Measurements from ENCODE around the gene SPOCK1.

SPOCK1 gene

GRCh38 chr5:137491121-137491520, 8.0 kb downstream of the SPOCK1 start:
- DNase-seq, result no peak

- no peak for DNase-seq
Measured at GRCh38 chr5:137490591-137490990, 8.5 kb downstream of the SPOCK1 start.

- no peak for DNase-seq
Measured at GRCh38 chr5:137488974-137489373, 10.2 kb downstream of the SPOCK1 start.

DNA sequence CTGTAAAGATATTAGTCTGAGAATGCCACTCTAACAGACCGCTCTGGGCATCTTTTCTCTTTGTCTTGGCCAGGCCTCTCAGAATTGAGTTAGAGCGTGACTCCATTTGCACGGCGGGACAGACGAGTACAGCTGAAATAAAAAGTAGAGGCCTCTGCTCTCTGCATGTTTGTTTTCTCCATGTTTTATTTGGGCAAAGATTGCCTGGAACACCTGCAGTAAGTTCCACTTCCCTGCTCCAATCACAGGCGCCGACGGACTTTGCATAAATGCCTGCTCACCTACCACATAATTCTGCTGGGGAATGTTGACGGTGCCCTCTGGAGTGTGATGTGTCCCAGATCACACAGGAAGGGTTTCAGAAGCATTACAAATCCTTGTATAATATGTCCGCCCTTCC, 10.6 kb downstream of the SPOCK1 start:
- DNase-seq, result no peak

DNA sequence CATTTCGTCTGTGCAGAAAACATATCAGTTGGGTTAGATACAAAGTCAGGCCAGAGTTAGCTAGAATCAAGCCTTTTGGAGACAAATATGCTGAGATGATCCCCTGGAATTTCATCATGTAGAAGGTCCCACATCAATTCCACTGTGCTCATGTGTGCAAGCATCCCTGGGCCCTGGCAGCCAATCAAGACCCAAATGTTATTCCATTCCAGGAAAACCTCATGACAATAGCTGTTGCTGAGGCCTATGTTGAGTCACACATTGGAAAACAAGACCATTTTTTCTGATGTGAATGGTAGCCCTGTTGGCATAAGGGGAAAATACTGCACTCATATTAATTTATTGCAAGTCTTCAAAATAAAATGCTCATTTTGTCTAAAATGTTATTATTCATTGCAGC, 11.5 kb downstream of the SPOCK1 start:
- DNase-seq, result no peak

DNA sequence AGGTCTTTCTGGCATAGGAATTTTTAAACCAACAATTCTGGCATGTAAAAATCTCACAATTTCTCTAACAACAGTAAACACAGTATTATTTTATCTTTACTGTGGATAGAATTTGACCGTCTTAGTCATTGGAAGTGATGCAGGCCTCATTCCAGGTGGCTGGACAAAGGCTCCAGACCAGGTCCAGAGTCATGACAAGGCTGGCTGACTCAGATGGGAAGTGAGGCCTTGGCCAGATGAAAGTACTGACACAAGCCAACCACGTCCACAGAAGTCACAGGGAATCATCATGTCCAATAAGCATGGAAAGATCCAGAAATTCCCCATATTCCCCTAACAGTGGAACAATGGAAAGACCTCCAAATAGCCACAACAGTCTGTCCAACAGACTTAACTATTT, 12.4 kb downstream of the SPOCK1 start:
- DNase-seq, result no peak

- DNase-seq, result peak; percentile 12 to 33
Measured at GRCh38 chr5:137481596-137481995, 17.5 kb downstream of the SPOCK1 start.

DNA sequence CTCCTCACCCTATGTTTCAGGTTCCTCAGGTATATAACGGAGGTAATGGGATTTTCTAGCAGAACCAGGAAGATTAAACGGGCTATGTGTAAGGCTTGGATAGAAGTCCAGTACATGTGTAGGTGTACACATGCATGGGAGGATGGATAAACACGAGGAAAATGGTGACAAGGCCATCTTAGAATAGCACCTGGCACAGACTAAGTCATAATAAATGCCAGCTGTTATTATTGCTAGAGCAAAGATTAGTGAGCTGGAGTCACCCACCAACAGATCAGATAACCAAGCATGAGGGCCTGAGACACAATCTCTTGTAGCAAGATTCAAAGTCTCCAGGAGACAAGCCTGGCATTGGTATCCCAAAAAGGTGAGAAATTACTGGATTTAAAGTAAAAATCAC, 21.1 kb downstream of the SPOCK1 start:
- DNase-seq, result no peak

DNA sequence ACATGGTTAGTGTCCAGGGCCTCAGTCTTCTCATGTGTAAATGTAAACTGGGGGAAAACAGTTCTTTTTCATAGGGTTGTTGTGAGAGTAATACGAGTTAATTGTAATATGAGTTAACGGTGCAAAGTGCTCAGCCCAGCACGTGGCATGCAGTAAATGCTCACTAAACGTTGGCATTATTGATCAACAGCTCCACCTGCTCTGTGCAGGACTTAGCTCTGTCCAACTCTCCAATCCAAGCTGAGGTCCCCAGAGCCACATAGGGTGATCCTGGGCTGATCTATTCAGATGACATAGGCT, 28.3 kb downstream of the SPOCK1 start:
- no peak for DNase-seq

DNA sequence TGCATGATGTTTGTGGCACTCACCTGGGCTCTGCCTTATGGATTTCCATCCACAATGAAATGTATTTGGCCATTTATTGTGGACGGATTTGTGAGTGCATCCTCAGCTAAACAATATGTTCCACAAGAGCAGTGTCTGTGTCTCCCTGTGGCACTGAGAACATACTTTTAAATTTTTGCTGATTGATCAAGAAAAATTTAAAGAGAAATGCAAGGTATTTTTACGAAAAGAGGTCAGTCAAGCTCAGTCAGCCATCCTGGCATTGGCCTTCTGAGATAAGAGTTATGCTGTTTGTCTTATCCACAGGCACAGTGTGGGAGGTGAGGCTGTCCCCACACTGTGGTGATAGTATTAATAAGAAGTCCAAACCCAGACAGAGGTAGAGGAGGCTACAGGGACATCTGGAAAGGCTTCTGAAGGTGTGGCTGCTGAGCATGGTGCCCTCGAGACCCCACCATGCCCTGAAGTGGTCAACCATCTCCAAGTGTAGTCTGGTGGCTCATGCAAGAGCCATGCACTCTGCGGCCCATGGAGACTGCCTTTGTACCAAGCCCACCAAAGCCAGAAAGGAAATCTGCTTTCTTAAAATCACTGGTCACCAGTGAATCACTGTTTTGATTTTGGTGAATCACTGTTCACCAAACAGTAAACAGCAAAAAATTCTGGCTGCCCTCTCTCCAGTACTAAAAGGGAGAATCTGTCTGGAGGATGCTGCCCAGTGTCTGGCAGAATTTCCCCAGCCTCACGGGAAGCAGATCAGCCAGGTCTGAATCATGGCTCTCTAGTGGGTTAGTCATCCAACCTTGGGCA, 28.8 kb downstream of the SPOCK1 start:
- DNase-seq, result no peak

DNA sequence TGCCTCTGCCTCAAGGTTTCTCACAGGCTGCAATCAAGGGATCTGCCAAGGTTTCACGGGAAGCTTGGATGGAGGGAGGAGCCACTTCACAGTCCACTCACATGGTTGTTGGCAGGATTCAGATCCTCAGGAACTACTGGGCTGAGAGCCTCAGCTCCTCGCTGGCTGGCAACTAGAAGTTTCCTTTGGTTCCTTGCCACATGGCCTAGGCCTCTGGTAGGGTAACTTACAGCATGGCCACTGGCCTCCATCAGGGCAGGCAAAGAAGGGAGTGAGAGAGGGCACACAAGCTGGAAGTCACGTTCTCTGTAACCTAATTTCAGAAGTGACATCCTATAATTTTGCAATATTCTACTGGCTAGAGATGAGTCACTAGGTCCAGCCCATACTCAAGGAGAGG, 32.2 kb downstream of the SPOCK1 start:
- no peak for DNase-seq

GRCh38 chr5:137465930-137466329, 33.2 kb downstream of the SPOCK1 start:
- no peak for DNase-seq

DNA sequence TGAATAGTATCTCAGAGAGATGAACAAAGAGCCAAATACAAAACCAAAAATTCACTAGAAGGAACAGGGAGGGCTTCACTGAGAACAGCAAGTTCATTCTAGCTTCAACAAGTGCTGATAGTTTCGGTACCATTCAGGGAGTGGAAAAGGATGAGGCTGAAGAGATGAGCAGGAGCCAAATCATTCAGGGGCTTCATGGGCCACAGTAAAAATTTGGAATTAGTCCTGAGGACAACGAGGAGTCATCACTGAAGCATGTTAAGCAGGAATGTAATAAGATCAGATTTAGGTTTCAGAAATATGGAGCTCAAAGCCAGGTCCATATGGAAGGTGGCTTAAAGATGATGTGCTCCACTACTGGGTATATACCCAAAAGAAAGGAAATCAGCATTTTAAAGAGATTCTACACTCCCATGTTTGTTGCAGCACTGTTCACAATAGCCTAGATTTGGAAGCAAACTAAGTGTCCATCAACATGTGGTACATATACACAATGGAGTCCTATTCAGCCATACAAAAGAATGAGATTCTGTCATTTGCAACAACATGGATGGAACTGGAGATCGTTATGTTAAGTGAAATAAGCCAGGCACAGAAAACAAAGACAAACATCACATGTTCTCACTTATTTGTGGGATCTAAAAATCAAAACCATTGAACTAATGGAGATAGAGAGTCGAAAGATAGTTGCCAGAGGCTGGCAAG, 36.2 kb downstream of the SPOCK1 start:
- DNase-seq, result no peak

- no peak for DNase-seq
Measured at GRCh38 chr5:137462265-137462590, 36.9 kb downstream of the SPOCK1 start.

DNA sequence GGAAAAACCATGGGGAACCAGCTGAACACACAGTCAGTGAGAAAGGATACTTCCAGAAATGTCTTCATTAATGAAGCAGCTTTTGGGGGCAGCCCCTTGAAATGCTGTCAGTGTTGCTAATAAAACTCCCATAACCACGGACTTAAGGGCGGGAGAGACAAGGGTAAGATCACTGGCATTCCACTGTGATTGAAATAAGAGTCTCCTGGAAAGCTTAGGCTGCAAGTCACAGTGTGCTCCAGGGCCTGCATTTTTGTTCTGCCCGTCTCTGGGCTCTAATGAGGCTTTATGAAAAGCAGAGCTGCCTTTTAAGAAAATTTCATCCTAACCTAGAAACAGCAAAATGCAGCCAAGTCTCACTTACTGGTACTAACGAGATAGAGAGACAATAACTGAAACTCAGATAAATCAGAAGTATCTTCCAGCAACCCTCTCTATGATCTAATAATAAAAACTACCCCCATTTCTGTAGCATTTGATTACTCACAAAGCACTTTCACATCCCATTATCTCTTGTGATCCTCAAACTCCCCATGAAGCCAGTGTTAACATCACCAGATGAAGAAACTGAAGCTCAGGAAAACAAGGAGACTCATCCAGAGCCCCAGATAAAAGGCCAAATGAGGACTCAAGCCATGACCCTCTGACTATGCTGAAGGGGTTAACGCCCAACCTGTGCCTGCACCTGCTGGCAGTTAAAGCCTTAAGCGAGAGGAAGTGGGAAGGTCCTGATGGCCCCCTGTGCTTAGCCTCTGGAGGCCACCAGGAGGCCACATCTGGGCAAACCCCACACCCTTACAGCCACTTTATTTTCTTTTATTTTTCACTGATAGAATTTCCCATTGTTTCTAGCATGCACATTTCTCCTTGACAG, 37.5 kb downstream of the SPOCK1 start:
- peak; percentile 34 to 37 for DNase-seq

DNA sequence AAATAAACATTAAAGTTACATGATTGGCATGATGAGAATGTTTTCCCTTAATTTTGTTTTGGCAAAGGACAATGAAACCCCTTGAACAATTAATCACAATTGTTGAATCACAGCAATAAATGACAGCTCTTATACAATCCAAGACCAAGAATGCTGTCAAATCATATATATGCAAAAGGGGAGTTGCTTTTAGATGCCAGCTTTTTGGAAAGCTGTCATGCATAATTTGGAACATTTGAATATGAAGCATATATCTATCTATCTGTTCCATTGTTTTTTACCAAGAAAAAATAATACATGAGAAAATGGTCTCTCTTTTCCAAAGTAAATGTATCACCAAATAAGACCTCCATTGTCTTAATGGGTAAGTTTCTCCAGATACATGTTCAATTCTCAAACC, 44.5 kb downstream of the SPOCK1 start:
- DNase-seq, result no peak

DNA sequence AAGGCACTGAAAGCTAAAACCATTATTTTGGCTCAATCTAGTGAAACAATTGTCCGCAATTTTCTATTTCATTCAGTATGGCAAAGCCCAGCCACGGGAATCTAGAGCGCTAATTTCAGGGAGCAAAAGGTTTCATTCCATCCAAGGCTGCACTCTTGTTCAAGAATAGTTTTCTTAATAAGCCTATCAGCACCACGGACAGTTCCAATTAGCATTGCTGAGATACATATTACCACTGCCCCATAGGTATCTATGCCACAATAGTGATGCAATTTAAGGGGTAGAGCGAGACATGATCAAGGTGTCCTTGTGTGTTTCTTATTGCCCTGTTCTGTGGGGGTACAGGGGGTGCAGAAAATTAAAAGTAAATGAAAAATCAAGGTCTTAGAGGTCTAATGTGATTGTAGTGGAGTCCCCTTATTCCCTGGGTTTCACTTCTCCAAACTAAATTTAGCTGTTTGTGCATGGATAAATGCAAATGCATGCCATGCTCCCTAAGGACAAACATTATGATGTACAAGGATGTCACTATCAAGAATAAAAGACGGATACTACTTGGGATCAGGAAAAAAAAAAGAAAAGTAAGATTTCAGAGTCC, 45.5 kb downstream of the SPOCK1 start:
- DNase-seq, result no peak

DNA sequence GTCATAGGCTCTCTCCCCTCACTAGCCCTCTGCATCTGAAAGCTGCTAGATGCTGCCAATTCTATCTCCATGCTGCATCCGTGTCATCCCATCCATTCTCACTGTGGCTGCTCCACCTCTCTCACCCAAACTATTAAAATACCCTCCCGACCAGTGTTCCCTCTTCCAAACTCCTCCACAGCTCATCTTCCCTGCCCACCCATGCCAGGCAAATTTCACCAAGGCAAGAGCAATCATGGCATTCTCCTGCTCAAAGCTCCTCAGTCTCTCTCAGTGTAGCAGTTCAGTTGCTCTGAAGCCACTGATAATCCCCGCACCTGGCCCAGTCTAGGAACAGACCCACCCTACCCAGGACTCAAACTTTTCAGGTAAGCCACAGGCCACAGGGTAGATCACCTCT, 48.4 kb downstream of the SPOCK1 start:
- DNase-seq, result no peak

DNA sequence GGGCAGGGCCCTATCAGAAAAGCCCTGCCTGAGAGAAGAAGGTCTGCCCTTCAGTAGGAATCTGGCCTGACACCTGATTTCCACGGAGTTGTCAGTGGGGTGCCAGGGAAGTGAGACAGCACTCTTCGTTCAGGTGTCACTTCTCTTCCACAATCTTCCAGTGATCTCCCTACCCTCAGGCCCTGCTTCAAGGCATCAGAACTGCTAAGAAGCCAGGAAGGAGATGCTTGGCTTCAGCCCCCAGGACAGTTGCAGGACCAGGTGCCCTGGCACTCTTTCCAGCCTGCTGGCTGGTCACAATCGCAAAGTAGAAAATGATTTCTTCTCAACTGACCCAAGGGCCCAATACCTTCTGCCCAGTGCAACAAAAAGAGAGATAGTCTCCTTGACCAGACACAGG, 50.3 kb downstream of the SPOCK1 start:
- no peak for DNase-seq

DNA sequence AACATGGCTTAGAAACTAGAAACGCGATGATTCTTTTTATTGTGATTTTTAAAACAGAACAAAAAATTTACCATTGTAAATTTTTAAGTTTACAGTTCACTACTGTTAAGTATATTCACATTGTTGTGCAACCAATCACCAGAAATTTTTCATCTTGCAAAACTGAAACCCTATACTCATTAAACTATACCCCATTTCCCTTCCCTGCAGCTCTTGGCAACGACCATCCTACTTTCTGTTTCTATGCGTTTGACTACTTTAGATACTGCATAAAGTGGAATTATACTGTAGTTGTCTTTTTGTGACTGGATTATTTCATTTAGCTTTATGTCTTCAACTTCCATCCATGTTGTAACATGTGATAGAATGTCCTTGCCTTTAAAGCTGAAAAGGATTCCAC, 52.5 kb downstream of the SPOCK1 start:
- DNase-seq, result no peak

DNA sequence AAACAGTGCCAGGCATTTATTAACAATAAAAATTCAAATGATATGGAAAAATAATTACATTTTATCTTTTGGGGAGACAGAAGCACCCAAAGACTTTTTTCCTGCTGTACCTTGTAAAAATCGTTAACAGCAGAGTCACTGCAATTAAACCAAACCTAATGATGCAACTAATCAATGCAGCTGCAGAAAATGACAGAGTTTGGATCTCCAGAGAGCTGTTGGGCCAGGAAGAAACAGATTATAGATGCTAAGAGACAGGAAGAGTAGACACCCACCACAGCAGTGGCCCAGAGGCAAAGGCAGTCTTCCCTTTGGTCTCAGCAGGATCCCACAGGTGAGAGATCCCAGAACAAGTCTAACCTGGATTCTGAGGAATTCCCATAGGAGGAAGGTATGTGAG, 53.0 kb downstream of the SPOCK1 start:
- no peak for DNase-seq

GRCh38 chr5:137442660-137443059, 56.5 kb downstream of the SPOCK1 start:
- DNase-seq, result no peak

DNA sequence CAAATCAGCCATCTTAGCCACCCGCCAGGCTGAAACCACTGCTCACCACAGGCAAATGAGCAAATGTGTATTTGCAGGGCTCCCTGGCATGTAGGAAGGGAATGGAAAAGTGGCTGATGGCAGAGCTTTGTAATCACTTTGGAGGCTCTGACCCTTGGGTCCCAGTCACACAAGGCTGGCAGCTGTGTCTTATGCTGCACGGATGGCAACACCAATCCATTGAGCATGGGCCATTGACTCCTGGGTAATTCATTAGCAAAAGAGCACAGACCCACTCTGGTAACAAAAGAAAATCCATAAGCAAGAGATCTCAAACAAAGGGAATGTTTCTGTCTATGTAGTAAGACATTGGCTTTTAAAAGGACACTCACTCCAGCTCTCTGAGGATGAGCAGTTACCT, 57.6 kb downstream of the SPOCK1 start:
- no peak for DNase-seq

- no peak for DNase-seq
Measured at GRCh38 chr5:137440795-137441194, 58.3 kb downstream of the SPOCK1 start.

Data from SHP77 (cell line).